Tibial artery (tissue), 4 donors: ENCODE results near the gene PLCH1.
"Not testable (repeated sequence)": the region's sequence is repeated elsewhere in the genome, so short reads cannot be mapped to it uniquely, and the experiment has no call there.

Source experiments
- DNase-seq, 2 donors: peaks; one replicate each; pipeline ENCODE4 v3.0.0-alpha.2; 2019
- H3K27ac ChIP-seq, 2 donors: fragments of 200-600 bp; sonication (generic) in 1 of 2; 1 replicate in 1 of 2; 2 replicates in 1 of 2; pipeline ENCODE4 v1.5.1; 2018 to 2019; ENCODE audit warnings: mild to moderate bottlenecking in 1 of 2
- H3K27me3 ChIP-seq, 2 donors: fragments of 200-600 bp; sonication (generic) in 1 of 2; one replicate each; pipeline versions ENCODE4 v1.5.1 to v1.6.0; 2016 to 2019
- H3K36me3 ChIP-seq, 3 donors: fragments of 200-600 bp; sonication (generic) in 2 of 3; one replicate each; pipeline ENCODE4 v1.5.1; 2016 to 2019; ENCODE audit warnings: mild to moderate bottlenecking in 2 of 3
- H3K4me1 ChIP-seq, 4 donors: fragments of 200-600 bp; sonication (generic) in 2 of 4; 1 replicate in 3 of 4; 2 replicates in 1 of 4; pipeline ENCODE4 v1.5.1; 2016 to 2019
- H3K4me3 ChIP-seq, 2 donors: fragments of 200-600 bp; sonication (generic) in 1 of 2; 1 replicate in 1 of 2; 2 replicates in 1 of 2; pipeline ENCODE4 v1.5.1; 2018 to 2019; ENCODE audit warnings: mild to moderate bottlenecking in 2 of 2
- H3K9me3 ChIP-seq, 3 donors: fragments of 200-600 bp; sonication (generic) in 1 of 3; one replicate each; pipeline ENCODE4 v1.5.1; 2016 to 2019
- CTCF ChIP-seq, 2 experiments: fragments of 200-600 bp in 1 of 2; fragments of 450-650 bp in 1 of 2; IDR thresholded peaks; one replicate each; pipeline ENCODE4 v1.5.1; 2017 to 2019; ENCODE audit warnings: antibody characterized with exemption in 2 of 2, mild to moderate bottlenecking in 1 of 2, moderate library complexity in 1 of 2
- intact Hi-C: fragments of 100-400 bp; cut with DNase I; formaldehyde crosslinking; loops from one replicate; pipeline ENCODE4 v1.15.0; 2023; ENCODE audit warnings: low total_unique reads

Gene PLCH1

GRCh38 chr3:155635056-155635455 lies 109.8 kb downstream of the PLCH1 start:
- Histone ChIP-seq H3K4me3 (no peak overlapping the region), H3K9me3 (no peaks in the 10 kb centered on the region), H3K27ac (no peak overlapping the region), H3K27me3 (no peaks in the 10 kb centered on the region), H3K4me1 (no peaks in the 10 kb centered on the region), H3K36me3 (no peaks in the 10 kb centered on the region)
- intact Hi-C loops, result no loop called here
- no peak for DNase-seq
- no peak for TF ChIP-seq CTCF (IDR thresholded peaks at IDR 0.05)

GRCh38 chr3:155634121-155634719 lies 110.7 kb downstream of the PLCH1 start:
- Histone ChIP-seq H3K36me3 (no peaks in the 10 kb centered on the region), H3K27ac (no peak overlapping the region), H3K27me3 (no peaks in the 10 kb centered on the region), H3K9me3 (no peaks in the 10 kb centered on the region), H3K4me1 (no peaks in the 10 kb centered on the region), H3K4me3 (no peak overlapping the region)
- no peak for TF ChIP-seq CTCF (IDR thresholded peaks at IDR 0.05)
- no peak for DNase-seq
- intact Hi-C loops, result no loop called here

- no peak for TF ChIP-seq CTCF (IDR thresholded peaks at IDR 0.05)
- DNase-seq, result no peak
- H3K27ac ChIP-seq, result no peak overlapping the region
- no peaks in the 10 kb centered on the region for H3K4me1 ChIP-seq
- no peak overlapping the region for H3K4me3 ChIP-seq
- no peaks in the 10 kb centered on the region for H3K27me3 ChIP-seq
- no peaks in the 10 kb centered on the region for H3K36me3 ChIP-seq
- intact Hi-C loops, result no loop called here
- no peaks in the 10 kb centered on the region for H3K9me3 ChIP-seq
Measured at GRCh38 chr3:155631323-155632019, 113.4 kb downstream of the PLCH1 start.

- DNase-seq, result no peak
- intact Hi-C loops, result no loop called here
- no peaks in the 10 kb centered on the region for H3K36me3 ChIP-seq
- H3K4me1 ChIP-seq, result no peaks in the 10 kb centered on the region
- no peaks in the 10 kb centered on the region for H3K9me3 ChIP-seq
- TF ChIP-seq CTCF (IDR thresholded peaks at IDR 0.05), result no peak
- no peaks in the 10 kb centered on the region for H3K27me3 ChIP-seq
- no peak overlapping the region for H3K4me3 ChIP-seq
- no peak overlapping the region for H3K27ac ChIP-seq
Measured at GRCh38 chr3:155629556-155629955, 115.3 kb downstream of the PLCH1 start.

GRCh38 chr3:155629056-155629455 lies 115.8 kb downstream of the PLCH1 start:
- Histone ChIP-seq H3K36me3 (no peaks in the 10 kb centered on the region), H3K4me1 (no peaks in the 10 kb centered on the region), H3K27me3 (no peaks in the 10 kb centered on the region), H3K27ac (no peak overlapping the region), H3K9me3 (no peaks in the 10 kb centered on the region), H3K4me3 (no peak overlapping the region)
- no peak for TF ChIP-seq CTCF (IDR thresholded peaks at IDR 0.05)
- no peak for DNase-seq
- intact Hi-C loops, result no loop called here

- DNase-seq, H3K9me3 ChIP-seq, H3K4me3 ChIP-seq, H3K4me1 ChIP-seq, H3K27me3 ChIP-seq, H3K36me3 ChIP-seq, H3K27ac ChIP-seq, intact Hi-C loops: not testable (repeated sequence)
Measured at GRCh38 chr3:155622647-155623046, 122.2 kb downstream of the PLCH1 start.

- H3K9me3 ChIP-seq, H3K27me3 ChIP-seq, H3K4me1 ChIP-seq, intact Hi-C loops, H3K4me3 ChIP-seq, H3K36me3 ChIP-seq, DNase-seq, H3K27ac ChIP-seq: not testable (repeated sequence)
Measured at GRCh38 chr3:155620552-155620951, 124.3 kb downstream of the PLCH1 start.
